Gastrocnemius medialis (tissue), 4 donors: ENCODE measurements around the gene ARHGAP40.

Experiments used
- CTCF ChIP-seq, 5 experiments: fragments of 450-650 bp in 3 of 5; fragments of 200-600 bp in 2 of 5; sonication (generic) in 2 of 5; IDR thresholded peaks in 4 of 5; conservative IDR thresholded peaks in 1 of 5; 1 replicate in 4 of 5; 2 replicates in 1 of 5; pipeline ENCODE4 v1.5.1; 2016 to 2019; ENCODE audit warnings: antibody characterized with exemption in 5 of 5, mild to moderate bottlenecking in 3 of 5, moderate library complexity in 3 of 5
- POLR2A ChIP-seq, 2 donors: fragments of 450-650 bp; IDR thresholded peaks; one replicate each; pipeline ENCODE4 v1.6.1; 2017; ENCODE audit warnings: antibody characterized with exemption in 2 of 2, mild to moderate bottlenecking in 2 of 2, moderate library complexity in 2 of 2

GRCh38 chr20:38685853-38686473 lies 84.4 kb downstream of the ARHGAP40 start:
- TF ChIP-seq CTCF (IDR thresholded peaks at IDR 0.05 in 4 of 5, conservative IDR thresholded peaks at IDR 0.05 in 1 of 5) (no peak), POLR2A (IDR thresholded peaks at IDR 0.05) (no peak)
